KOPT-K1 (cell line): ENCODE results near the gene PIK3AP1.

Experiments used
- H3K27ac ChIP-seq: fragments of 200-600 bp; sonication (generic); 2 replicates; pipeline ENCODE4 v1.5.1; 2016; ENCODE audit warnings: antibody characterized with exemption, mild to moderate bottlenecking, low read depth, low read length; ENCODE audit not compliant: poor library complexity, severe bottlenecking
- H3K36me3 ChIP-seq: fragments of 200-600 bp; sonication (generic); 2 replicates; pipeline ENCODE4 v1.5.1; 2017; ENCODE audit warnings: antibody characterized with exemption, mild to moderate bottlenecking, low read length, moderate library complexity; ENCODE audit not compliant: insufficient read depth
- H3K9me3 ChIP-seq: fragments of 200-600 bp; sonication (generic); 2 replicates; pipeline ENCODE4 v1.5.1; 2017; ENCODE audit warnings: antibody characterized with exemption, low read length, mild to moderate bottlenecking; ENCODE audit not compliant: insufficient read depth, poor library complexity, severe bottlenecking

PIK3AP1 gene

DNA sequence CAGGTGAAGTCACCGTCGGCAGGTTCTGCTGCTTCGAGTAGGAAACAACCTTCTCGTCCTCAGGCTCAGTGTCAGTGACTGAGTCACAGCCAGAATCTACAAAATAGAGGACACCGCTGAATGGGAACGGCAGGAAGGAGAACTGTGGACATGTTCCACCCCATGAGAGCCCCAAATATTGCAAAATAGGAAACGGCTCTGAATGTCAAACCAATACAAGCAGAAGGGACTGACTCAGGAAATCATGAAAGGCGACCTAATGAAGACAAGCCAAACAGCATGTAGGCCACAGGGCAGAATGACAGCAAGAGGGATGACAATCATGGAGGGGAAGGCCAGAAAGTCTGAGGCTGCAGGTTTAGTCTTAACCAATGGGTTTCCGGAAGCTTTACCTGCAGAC is 63.5 kb downstream of the PIK3AP1 start:
- Histone ChIP-seq H3K9me3 (no peaks in the 10 kb centered on the region), H3K36me3 (no peaks in the 10 kb centered on the region), H3K27ac (no peak overlapping the region)

DNA sequence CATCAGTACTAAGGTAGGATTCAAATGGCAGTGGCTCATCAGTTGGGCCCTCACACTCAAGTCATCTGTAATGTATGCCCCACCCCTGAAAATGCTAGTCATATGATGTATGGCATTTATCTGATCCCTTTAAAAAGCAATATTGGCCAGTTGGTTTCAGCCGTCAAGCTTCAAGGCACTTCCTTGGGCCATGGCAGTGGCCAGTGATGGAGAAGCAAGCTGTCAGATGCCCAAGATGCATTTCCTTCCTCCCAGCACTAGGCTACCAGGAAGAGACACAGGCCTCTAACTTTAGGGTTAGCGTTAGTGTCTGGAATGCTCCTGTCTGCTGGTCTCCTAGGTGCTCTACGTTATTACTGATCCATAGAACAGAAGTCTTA is 64.1 kb downstream of the PIK3AP1 start:
- Histone ChIP-seq H3K9me3 (no peaks in the 10 kb centered on the region), H3K27ac (no peak overlapping the region), H3K36me3 (no peaks in the 10 kb centered on the region)

- no peaks in the 10 kb centered on the region for H3K36me3 ChIP-seq
- no peak overlapping the region for H3K27ac ChIP-seq
- no peaks in the 10 kb centered on the region for H3K9me3 ChIP-seq
Observed at GRCh38 chr10:96655461-96656197, 64.7 kb downstream of the PIK3AP1 start.

- no peaks in the 10 kb centered on the region for H3K36me3 ChIP-seq
- H3K9me3 ChIP-seq: no peaks in the 10 kb centered on the region
- peak overlapping the region; percentile 11 for H3K27ac ChIP-seq
Observed at GRCh38 chr10:96651998-96652431, 68.3 kb downstream of the PIK3AP1 start.

DNA sequence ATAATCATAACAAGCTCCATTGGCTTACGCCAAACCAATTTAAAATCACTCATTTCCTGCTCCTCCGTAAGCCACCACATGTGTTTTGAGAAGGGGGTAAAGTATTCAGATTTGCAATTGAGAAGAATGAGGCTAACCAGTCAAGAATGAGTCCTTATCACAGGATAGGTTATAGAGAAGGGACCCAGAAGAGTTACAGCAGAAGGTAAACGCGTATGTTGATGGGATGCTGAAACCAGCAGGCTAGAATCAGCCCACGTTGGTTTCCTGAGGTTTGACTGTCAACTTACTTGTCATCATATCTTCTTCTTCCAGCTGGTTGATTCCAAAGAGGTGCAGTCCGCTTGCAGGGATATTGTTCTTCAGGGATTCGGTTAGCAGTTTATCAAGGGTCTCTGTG is 69.4 kb downstream of the PIK3AP1 start:
- Histone ChIP-seq H3K27ac (no peak overlapping the region), H3K36me3 (no peaks in the 10 kb centered on the region), H3K9me3 (no peaks in the 10 kb centered on the region)

DNA sequence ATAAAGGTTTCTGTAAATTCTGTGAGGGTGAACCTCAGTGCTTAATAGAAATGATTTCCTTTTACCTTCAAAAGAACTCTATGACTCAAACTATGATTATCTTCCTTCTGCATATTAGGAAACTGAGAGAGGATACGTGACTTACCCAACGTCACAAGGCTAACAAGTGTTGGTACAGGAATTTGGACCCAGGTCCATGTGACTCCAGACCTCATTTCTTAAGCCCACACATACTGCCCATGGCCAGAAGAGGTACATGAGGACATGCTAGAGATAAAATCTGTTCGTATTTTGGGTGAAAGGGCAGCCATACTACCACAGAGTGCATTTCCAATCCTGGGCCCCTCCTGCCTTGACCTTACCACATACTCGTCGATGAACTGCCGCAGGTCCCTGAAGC is 72.0 kb downstream of the PIK3AP1 start:
- Histone ChIP-seq H3K36me3 (no peaks in the 10 kb centered on the region), H3K27ac (no peak overlapping the region), H3K9me3 (no peaks in the 10 kb centered on the region)

GRCh38 chr10:96647466-96647865 is 72.8 kb downstream of the PIK3AP1 start:
- Histone ChIP-seq H3K9me3 (no peaks in the 10 kb centered on the region), H3K27ac (no peak overlapping the region)

DNA sequence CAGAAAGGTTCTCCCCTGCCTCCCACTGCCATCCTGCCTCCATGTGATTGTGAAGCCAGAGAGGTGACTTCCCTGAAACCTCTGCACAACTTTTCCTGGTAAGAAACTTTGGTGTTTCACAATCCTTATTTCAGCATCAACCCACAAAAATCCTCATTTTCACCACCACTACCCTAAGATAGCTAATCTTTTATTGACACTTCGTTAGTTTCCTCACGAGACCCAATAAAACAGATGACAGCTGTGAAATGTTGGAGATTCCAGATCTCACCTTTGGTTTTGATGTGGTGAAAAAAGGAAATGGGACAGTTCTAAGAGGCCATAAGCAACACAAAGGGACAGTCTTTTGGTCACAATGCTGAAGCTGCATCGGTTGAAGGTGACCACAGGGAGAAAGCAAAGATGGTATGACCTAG is 73.6 kb downstream of the PIK3AP1 start:
- Histone ChIP-seq H3K9me3 (no peaks in the 10 kb centered on the region), H3K36me3 (no peaks in the 10 kb centered on the region), H3K27ac (no peak overlapping the region)

More at GRCh38 chr10:96647466-96647865, 72.8 kb downstream of the PIK3AP1 start:
- no peaks in the 10 kb centered on the region for H3K36me3 ChIP-seq

DNA sequence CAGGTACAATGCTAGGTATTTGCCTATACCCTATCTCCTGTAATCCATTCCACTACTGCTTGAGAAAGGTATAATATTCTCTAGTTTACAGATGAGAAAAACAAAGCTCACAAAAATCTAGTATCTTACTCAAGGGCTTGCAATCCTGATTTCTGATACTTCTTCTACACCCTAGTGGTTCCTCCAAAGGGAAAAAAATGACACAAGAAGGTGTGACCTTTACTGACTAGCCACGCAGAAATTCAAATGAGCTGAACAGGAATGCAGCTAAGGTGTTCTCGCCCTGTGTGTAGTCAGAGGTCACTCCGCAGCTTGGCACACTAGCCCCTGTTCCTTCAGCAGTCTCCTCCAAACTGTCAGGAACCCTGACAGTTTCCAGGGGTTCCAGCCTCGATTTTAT is 74.0 kb downstream of the PIK3AP1 start:
- no peaks in the 10 kb centered on the region for H3K9me3 ChIP-seq
- no peaks in the 10 kb centered on the region for H3K36me3 ChIP-seq
- no peak overlapping the region for H3K27ac ChIP-seq

DNA sequence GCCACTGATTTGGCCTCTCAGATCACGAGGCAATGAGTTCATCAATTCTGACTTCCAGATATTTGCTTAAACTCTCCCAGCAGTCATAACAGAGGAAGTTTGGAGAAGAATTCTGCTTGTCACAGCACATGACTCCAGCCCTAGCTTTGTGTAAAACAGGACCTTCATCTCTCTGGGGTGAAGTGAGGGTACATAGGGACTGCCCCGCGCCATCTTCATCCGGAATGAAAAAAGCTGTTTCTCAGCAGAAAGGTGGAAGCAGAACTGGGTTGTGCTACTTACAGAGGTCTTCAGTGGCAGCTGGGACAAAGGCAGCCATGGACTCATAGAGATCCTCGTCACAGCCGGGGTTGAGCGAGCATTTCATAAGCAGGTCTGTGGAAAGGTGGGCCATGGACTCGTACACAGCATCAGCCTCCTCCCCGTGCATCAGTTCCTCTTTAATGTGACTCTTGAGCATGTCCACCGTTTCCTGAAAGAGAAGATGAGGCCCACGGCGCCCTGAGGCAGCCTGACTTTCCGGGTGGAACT is 75.1 kb downstream of the PIK3AP1 start:
- H3K27ac ChIP-seq: no peak overlapping the region
- H3K36me3 ChIP-seq: no peaks in the 10 kb centered on the region
- no peaks in the 10 kb centered on the region for H3K9me3 ChIP-seq

GRCh38 chr10:96643920-96644319 is 76.4 kb downstream of the PIK3AP1 start:
- Histone ChIP-seq H3K36me3 (no peaks in the 10 kb centered on the region), H3K27ac (no peak overlapping the region), H3K9me3 (no peaks in the 10 kb centered on the region)

DNA sequence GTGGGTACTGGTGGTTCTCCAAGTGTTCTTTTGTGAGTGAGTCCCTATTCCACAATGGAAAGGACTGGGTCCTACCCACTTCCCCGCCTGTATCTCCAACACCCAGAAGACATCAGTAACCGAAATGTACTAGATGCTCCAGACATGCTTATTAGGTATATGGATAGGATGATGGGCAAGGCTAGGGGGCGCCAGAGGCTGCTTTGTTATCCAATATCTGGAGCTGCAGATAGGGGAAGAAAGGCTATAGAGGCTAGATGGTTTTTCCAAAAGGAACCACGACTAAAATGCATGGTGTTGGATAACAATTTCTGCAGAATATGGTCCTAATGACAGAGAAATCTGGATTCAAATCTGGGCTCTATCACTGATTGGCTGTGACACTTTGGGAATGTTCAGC is 77.3 kb downstream of the PIK3AP1 start:
- Histone ChIP-seq H3K27ac (no peak overlapping the region), H3K9me3 (no peaks in the 10 kb centered on the region), H3K36me3 (no peaks in the 10 kb centered on the region)

- no peaks in the 10 kb centered on the region for H3K9me3 ChIP-seq
- no peak overlapping the region for H3K27ac ChIP-seq
- H3K36me3 ChIP-seq: no peaks in the 10 kb centered on the region
Observed at GRCh38 chr10:96642530-96642929, 77.8 kb downstream of the PIK3AP1 start.

DNA sequence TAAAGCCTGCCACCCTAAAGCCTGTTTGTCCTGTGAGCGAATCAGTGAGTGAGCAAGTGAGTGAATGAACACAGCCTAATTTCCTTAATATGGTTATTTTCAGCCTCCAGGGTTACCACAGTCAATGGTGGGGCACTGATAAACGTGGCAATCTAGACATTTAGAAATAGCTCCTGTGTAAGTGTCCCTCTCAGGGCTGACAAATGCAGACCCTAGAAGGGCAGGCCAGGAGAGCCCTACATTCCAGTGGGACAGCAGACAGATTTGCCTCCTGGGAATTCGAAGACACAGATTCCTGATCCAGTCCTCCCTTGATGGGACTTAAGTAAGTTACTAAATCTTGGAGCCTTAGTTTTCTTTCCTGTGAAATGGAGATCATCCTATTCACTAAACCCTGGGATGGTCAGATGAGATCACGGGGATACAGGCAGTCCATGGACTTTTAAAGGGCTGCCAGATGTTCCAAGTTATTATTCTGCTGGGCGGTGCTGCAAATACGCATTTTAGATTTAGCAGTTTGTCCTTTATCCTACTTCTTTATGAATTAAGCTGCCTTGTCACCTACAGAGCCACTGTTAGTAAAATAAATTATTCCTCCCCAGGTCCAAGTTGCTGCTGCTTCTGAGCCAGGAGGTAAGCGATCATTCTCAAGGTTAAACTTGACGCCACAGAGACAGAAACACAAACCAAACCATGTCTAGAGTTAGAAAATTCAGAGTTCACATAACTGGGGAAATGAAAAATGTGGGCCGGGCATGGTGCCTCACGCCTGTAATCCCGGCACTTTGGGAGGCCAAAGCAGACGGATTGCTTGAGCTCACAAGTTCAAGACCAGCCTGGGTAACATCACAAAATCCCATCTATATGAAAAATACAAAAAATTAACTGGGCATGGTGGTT is 78.7 kb downstream of the PIK3AP1 start:
- Histone ChIP-seq H3K9me3 (no peaks in the 10 kb centered on the region), H3K27ac (no peak overlapping the region), H3K36me3 (no peaks in the 10 kb centered on the region)

- H3K27ac ChIP-seq: no peak overlapping the region
- H3K36me3 ChIP-seq: no peaks in the 10 kb centered on the region
- no peaks in the 10 kb centered on the region for H3K9me3 ChIP-seq
Observed at GRCh38 chr10:96639899-96640298, 80.4 kb downstream of the PIK3AP1 start.
